SK-N-SH treated with all-trans-retinoic acid at 6 μM for 48 hours (cell line): Measurements from ENCODE around the gene PMFBP1.

Source experiments
- ATAC-seq: fragments of 200-7000 bp; cut with Tn5 transposase; 3 replicates; pipeline ENCODE4 v1.9.1; 2020; ENCODE audit warnings: mild to moderate bottlenecking, moderate library complexity
- CREB5 ChIP-seq: fragments of 250-450 bp; sonication (Bioruptor Pico); IDR thresholded peaks from 2 replicates; pipeline ENCODE4 v1.5.1; 2020; ENCODE audit warnings: low read depth, mild to moderate bottlenecking, moderate library complexity
- CSDC2 ChIP-seq: fragments of 250-450 bp; sonication (Bioruptor Pico); IDR thresholded peaks from 2 replicates; pipeline ENCODE4 v1.5.0; 2020; ENCODE audit warnings: mild to moderate bottlenecking, moderate library complexity
- CSRNP3 ChIP-seq: fragments of 250-450 bp; sonication (Bioruptor Pico); IDR thresholded peaks from 2 replicates; pipeline ENCODE4 v1.5.1; 2021; ENCODE audit warnings: mild to moderate bottlenecking, moderate library complexity
- ESRRG ChIP-seq: fragments of 250-450 bp; sonication (Bioruptor Pico); IDR thresholded peaks from 2 replicates; pipeline ENCODE4 v1.6.1; 2021; ENCODE audit warnings: mild to moderate bottlenecking
- ISL1 ChIP-seq: fragments of 250-450 bp; sonication (Bioruptor Pico); IDR thresholded peaks from 2 replicates; pipeline ENCODE4 v2.1.2; 2022; ENCODE audit warnings: mild to moderate bottlenecking, moderate library complexity
- OSR1 ChIP-seq: fragments of 250-450 bp; sonication (Bioruptor Pico); IDR thresholded peaks from 2 replicates; pipeline ENCODE4 v1.8.0; 2022; ENCODE audit warnings: moderate library complexity, mild to moderate bottlenecking, inconsistent platforms
- PATZ1 ChIP-seq: fragments of 250-450 bp; sonication (Bioruptor Pico); IDR thresholded peaks from 2 replicates; pipeline ENCODE4 v1.8.0; 2020; ENCODE audit warnings: mild to moderate bottlenecking, moderate library complexity, borderline replicate concordance
- RARB ChIP-seq: fragments of 250-450 bp; sonication (Bioruptor Pico); IDR thresholded peaks from 2 replicates; pipeline ENCODE4 v1.8.0; 2021; ENCODE audit warnings: mild to moderate bottlenecking, moderate library complexity
- SNAI2 ChIP-seq: fragments of 250-450 bp; sonication (Bioruptor Pico); IDR thresholded peaks from 2 replicates; pipeline ENCODE4 v1.5.0; 2020; ENCODE audit warnings: mild to moderate bottlenecking, moderate library complexity
- TOX ChIP-seq: fragments of 250-450 bp; sonication (Bioruptor Pico); IDR thresholded peaks from 2 replicates; pipeline ENCODE4 v1.8.0; 2021; ENCODE audit warnings: mild to moderate bottlenecking, moderate library complexity, borderline replicate concordance
- TSHZ2 ChIP-seq: fragments of 250-450 bp; sonication (Bioruptor Pico); IDR thresholded peaks from 2 replicates; pipeline ENCODE4 v1.5.0; 2020; ENCODE audit warnings: mild to moderate bottlenecking, moderate library complexity
- ZC3H10 ChIP-seq: fragments of 250-450 bp; sonication (Bioruptor Pico); IDR thresholded peaks from 2 replicates; pipeline ENCODE4 v1.5.1; 2021; ENCODE audit warnings: mild to moderate bottlenecking, moderate library complexity
- ZFP3 ChIP-seq: fragments of 250-450 bp; sonication (Bioruptor Pico); IDR thresholded peaks from 2 replicates; pipeline ENCODE4 v1.5.0; 2020; ENCODE audit warnings: mild to moderate bottlenecking, moderate library complexity
- ZFP30 ChIP-seq: fragments of 450-650 bp; formaldehyde crosslinking; IDR thresholded peaks from 2 replicates; pipeline ENCODE4 v1.5.0; 2022; ENCODE audit warnings: mild to moderate bottlenecking, moderate library complexity
- ZNF565 ChIP-seq: fragments of 450-650 bp; formaldehyde crosslinking; conservative IDR thresholded peaks from 2 replicates; pipeline ENCODE4 v1.5.0; 2020; ENCODE audit warnings: low read depth, mild to moderate bottlenecking, moderate library complexity
- ZNF8 ChIP-seq: fragments of 450-650 bp; formaldehyde crosslinking; IDR thresholded peaks from 2 replicates; pipeline ENCODE4 v1.5.0; 2020; ENCODE audit warnings: mild to moderate bottlenecking, moderate library complexity

The PMFBP1 gene

GRCh38 chr16:72191551-72191950 lies 19.6 kb upstream of the PMFBP1 start:
- no peak for TF ChIP-seq RARB (CRISPR knock-in tag)
- TF ChIP-seq ZNF8: no peak
- no peak for ATAC-seq

- no peak for TF ChIP-seq ZNF8
- TF ChIP-seq ISL1 (CRISPR knock-in tag): no peak
- TF ChIP-seq ESRRG (CRISPR knock-in tag): no peak
- no peak for TF ChIP-seq TOX (CRISPR knock-in tag)
- TF ChIP-seq ZFP3 (CRISPR knock-in tag): no peak
- TF ChIP-seq PATZ1 (CRISPR knock-in tag): no peak
- TF ChIP-seq CSDC2 (CRISPR knock-in tag): no peak
- TF ChIP-seq TSHZ2 (CRISPR knock-in tag): no peak
- no peak for TF ChIP-seq ZNF565 (CRISPR knock-in tag)
- no peak for TF ChIP-seq ZC3H10
- TF ChIP-seq OSR1 (CRISPR knock-in tag): no peak
- TF ChIP-seq SNAI2 (CRISPR knock-in tag): no peak
- no peak for TF ChIP-seq ZFP30
- TF ChIP-seq RARB (CRISPR knock-in tag): no peak
- ATAC-seq: no peak
Measured at GRCh38 chr16:72189865-72190371, 18.0 kb upstream of the PMFBP1 start.

- no peak for ATAC-seq
- TF ChIP-seq ESRRG (CRISPR knock-in tag) (no peak), OSR1 (CRISPR knock-in tag) (no peak), CREB5 (CRISPR knock-in tag) (no peak)
Measured at GRCh38 chr16:72188541-72188940, 16.6 kb upstream of the PMFBP1 start.

- ATAC-seq: no peak
Measured at GRCh38 chr16:72187551-72187950, 15.6 kb upstream of the PMFBP1 start.

More at GRCh38 chr16:72187551-72187950, 15.6 kb upstream of the PMFBP1 start:
- TF ChIP-seq ESRRG (CRISPR knock-in tag): no peak
- no peak for TF ChIP-seq SNAI2 (CRISPR knock-in tag)
- no peak for TF ChIP-seq CSRNP3
- TF ChIP-seq CSDC2 (CRISPR knock-in tag): no peak
- no peak for TF ChIP-seq CREB5 (CRISPR knock-in tag)
- no peak for TF ChIP-seq PATZ1 (CRISPR knock-in tag)
- no peak for TF ChIP-seq RARB (CRISPR knock-in tag)
- no peak for TF ChIP-seq ZNF565 (CRISPR knock-in tag)
- no peak for TF ChIP-seq TOX (CRISPR knock-in tag)
- no peak for TF ChIP-seq ZFP3 (CRISPR knock-in tag)
- no peak for TF ChIP-seq ISL1 (CRISPR knock-in tag)
- no peak for TF ChIP-seq ZC3H10
